ENCODE results near the gene C16orf87.
"Not testable (repeated sequence)": the region's sequence is repeated elsewhere in the genome, so short reads cannot be mapped to it uniquely, and the experiment has no call there.

Gene C16orf87

GRCh38 chr16:46797501-46797900 lies 33.5 kb downstream of the C16orf87 start:
- no peak for DNase-seq

- DNase-seq = no peak
These were observed 34.2 kb downstream of the C16orf87 start for GRCh38 chr16:46796764-46797269.

DNA sequence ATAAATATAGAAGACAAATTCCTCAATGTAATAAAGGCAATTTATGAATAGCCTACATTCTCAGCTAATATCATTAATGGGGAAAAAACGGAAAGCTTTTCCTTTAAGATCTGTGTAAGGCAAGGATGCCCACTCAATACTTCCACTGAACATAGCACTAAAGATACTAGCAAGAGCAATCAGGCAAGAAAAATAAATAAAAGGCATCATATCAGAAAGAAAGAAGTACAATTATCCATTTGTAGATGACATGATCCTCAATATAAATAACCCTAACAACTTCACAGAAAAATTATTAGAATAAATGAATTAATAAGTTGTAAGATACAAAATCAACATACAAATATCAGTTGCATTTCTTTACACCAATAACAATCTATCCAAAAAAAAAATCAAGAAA lies 37.1 kb downstream of the C16orf87 start:
- no peak for DNase-seq

DNA sequence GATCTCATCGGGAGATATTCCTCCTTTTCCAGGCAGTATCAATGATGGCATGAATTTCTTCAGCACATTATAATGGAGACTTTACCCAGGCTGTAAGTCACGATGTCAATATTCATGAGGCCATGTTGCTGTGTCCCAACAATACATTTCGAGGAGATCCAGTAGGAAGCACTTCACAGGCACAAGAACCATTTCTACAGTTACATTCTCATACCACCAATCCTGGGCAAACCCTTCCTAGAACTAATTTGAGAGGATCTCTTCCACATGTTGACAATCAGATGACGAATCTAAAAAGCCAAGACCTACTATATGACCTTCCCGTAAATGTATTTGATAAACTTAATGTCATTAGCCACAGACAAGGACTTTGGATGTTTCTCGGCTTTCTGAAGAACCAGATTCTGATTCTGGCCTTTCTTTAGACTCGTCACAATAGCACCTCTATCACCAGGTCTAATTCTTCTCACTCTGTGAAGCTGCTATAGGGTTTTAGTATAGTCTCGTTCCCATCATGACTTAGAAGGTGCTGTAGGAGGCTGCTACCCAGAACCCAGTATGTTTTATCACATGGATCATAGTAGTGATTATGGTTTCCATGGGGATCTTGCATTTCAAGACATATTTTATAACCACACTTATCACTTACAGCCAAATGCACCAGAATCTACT lies 40.2 kb downstream of the C16orf87 start:
- no peak for DNase-seq

DNA sequence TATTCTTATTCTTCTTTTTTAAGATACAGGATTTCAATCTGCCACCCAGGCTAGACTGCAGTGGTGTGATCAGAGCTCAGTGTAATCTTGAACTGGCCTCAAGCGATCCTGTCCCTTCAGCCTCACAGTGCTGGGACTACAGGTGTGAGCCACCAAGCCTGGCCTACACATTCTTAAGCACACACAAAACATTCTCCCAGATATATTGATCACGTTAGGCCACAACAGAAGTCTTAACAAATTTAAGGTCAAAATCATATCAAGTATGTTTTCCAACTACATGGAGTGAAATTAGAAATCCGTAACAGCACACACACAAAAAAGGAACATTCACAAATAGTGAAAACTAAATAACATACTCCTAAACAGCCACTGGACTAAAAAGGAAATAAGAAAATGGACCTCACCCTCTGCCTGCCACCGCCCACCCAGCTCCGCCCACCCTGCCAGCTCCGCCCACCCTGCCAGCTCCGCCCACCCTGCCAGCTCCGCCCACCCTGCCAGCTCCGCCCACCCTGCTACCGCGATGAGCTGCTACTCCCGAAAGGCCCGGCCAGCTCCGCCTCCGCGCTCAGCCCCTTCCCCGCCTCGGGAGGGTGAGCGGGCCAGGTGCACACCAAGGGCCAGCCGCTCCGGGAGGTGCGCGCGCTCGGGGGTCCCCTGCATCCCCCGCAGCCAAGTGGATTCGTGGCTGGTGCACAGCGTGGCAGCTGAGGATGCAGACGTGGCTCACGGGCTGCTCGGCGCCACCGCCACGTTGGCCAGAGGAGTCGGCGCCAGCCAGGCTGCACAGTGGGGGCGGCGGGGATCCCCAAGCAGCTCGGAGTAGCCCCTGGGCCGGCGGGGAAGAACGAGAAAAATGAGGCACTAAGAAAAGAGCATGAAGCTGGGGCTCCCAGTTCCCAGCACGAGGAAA lies 41.2 kb downstream of the C16orf87 start:
- peak; percentile 74 for DNase-seq

DNA sequence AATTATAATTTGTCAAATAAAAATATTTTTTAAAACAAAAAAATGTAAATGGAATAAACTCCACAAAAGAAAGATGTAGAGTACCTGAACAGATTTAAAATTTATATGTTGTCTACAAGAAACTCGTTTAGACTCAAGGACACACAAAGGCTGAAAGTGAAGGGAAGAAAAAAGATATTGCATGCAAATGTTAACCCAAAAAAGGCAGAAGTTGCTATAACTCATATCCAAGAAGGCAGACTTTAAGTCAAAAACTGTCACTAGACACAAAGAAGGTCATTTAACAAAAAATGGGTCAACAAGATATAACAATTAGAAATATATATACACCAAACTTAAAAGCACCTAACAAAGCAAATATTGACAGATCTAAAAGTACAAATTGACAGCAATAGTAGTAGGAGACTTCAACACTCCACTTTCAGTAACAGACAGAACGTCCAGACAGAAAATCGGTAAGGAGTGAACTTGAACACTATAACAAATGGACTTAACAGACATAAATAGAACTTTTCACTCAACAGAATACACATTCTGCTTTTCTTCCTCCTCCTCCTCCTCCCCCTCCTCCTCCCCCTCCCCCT lies 42.0 kb downstream of the C16orf87 start:
- no peak for DNase-seq

DNA sequence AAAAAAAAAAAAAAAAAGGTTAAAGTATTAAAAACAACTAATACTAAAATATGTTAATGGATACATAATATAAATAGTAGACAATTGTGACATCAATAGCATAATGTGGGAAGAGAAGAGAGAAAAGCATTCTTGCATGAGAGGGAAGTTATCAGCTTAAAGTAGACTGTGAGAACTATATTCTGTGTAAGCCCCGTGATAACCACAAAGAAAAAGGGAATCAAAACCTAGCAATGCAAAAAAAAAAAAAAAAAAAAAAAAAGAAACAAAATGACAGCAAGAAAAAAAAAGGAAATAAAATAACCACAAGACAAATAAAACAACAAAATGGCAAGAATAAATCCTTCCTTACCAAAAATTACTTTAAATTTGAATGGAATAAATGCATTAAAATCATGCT lies 43.1 kb downstream of the C16orf87 start:
- DNase-seq = no peak

GRCh38 chr16:46785076-46785845 lies 45.7 kb downstream of the C16orf87 start:
- DNase-seq = no peak

DNA sequence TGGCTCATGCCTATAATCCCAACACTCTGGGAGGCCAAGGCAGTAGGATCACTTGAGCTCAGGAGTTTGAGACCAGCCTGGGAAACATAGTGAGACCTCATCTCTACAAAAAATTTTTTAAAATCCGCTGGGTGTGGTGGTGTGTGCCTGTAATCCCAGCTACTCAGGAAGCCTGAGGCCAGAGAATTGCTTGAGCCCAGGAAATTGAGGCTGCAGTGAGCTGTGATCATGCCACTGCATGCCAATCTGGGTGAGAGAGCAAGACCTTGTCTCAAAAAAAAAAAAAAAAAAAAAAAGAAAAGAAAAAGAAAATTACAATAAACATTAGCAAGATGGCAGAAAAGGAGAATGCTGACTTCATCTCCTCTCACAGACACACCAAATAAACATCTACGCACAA lies 46.4 kb downstream of the C16orf87 start:
- not testable (repeated sequence) for DNase-seq

GRCh38 chr16:46783800-46784199 lies 47.2 kb downstream of the C16orf87 start:
- no peak for DNase-seq

DNA sequence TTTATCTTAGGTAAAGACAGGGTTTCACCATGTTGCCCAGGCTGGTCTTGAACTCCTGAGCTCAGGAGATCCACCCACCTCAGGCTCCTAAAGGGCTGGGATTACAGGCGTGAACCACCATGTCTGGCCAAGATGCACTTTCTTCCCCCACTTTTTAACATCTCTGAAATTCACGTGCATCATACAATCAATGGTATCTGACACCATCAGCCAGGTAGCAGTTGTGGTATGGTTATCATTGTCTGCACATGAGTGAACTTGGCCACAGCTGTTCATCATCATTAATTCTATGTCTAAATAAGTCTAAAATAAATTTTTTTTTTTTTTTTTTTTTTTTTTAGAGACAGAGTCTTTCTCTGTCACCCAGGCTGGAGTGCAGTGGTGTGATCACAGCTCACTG lies 48.7 kb downstream of the C16orf87 start:
- DNase-seq = no peak

DNA sequence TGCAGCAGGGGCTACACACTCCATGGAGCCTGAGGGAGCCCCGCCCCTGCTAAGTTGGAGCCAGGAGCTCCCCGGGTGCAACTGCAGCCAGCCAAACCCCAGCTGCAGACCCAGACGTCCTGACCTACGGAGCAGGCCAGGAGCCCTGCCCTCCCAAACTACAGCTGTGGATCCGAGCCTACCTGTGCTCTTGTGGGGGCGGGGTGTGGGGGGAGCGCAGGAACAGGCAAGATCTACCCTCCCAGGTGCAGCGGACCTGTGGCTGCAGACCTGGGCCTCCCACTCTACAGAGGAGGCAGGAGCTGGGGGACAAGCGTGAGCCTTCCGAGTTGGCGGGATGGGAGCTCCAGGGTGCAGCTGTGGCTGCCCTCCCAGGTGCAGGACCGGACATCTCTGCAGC lies 53.2 kb downstream of the C16orf87 start:
- DNase-seq = no peak

DNA sequence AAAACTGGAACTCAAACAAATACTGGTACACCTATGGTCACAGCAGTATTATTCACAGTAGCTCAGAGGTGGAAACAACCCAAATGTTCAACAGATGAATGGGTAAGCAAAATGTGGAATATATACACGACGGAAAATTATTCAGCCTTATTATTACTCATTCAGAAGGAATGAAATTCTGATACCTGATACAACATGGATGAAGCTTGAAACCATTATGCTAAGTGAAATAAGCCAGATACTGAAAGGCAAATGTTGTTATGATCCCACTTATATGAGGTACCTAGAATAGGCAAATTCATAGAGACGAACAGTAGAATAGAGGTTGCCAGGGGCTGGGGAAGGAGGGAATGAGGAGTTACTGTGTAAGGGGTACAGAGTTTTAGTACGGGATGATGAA lies 55.8 kb downstream of the C16orf87 start:
- no peak for DNase-seq

DNA sequence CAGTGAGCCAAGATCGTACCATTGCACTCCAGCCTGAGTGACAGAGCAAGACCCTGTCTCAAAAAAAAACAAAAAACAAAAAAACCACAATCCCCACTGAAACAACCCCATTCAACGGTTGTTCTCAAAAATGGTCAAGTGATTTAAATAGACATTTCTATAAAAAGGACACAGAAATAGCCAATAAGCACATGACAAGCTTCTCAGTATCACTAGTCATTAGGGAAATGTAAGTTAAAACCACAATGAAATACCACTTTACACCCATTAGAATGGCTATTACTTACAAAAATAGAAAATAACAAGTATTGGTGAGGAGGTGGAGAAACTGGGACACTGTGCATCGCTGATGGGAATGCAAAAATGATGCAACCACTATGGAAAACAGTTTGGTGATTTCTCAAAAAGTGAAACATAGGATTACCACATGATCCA lies 56.2 kb downstream of the C16orf87 start:
- no peak for DNase-seq

DNA sequence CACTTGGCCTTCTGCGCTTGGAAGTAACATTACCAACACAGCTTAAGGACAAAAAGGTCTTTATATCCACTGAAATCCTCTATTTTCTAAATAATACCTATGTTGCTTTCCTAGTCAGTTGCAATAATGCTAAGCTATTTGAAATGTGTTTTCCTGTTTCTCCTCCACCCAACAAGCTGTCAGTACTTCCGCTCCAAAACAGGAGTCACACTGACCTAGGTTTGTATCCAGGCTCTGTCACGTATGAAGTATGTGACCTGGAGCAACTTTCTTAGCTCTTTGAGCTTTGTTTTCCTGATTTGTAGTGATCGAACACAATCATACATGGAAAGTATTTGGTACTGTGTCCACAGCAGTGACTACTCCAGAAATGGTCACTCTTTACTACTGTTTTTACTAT lies 58.5 kb downstream of the C16orf87 start:
- DNase-seq = no peak

- DNase-seq = no peak
These were observed 62.2 kb downstream of the C16orf87 start for GRCh38 chr16:46768809-46769208.

DNA sequence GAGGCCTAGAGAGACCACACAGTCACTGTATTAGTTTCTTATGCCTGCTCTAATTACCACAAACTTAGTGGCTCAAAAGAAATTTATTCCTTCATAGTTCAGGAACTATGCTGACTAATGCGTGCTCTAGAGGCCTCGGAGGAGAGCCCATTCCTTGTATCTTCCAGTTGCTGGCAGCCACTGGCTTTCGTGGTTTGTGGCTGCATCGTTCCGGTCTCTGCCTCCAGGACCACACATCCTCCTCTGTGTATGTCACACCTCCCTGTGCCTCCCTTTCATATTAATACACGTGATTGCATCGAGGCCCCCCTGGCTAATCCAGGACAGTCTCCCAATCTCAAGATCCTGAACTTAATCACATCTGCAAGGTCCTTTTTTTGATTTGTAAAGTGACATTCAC lies 65.9 kb downstream of the C16orf87 start:
- no peak for DNase-seq

DNA sequence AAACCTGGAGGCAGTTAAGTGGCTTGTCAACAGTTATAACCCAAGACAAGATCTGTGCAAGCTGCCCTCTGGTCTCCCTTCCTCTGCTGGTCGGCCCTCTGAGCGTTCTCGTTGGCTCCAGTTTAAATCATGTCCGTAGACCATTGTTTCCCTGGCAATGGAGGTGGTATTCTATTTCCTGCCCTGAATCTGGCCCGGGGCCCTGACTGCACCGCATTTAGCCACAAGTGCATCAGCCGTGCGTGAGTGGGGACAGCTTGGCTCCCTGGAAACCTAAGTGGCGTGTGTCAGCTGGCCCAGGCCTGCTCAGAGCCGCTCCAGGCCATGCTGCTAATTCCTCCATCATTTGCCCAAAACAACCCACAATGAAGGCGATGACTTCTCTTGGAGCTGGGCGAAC lies 67.8 kb downstream of the C16orf87 start:
- DNase-seq = no peak

DNA sequence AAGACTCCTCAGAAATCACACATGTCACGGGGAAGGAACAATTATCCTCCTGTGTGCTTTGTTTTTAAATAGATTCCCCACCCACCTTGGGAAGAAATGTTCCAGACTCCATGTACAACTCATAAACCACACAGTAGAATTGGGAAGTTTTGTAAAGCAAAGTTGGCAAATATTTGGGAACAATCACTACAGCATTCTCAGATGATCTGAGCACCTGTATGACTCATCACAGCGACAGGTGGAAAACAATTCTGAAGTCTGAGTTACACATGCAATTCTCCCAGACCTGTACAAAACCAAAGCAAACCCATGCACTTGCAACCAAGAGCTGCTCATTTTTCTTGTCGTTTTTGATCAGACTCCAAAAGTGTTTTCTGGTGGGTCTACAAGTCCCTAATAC lies 68.4 kb downstream of the C16orf87 start:
- no peak for DNase-seq

DNA sequence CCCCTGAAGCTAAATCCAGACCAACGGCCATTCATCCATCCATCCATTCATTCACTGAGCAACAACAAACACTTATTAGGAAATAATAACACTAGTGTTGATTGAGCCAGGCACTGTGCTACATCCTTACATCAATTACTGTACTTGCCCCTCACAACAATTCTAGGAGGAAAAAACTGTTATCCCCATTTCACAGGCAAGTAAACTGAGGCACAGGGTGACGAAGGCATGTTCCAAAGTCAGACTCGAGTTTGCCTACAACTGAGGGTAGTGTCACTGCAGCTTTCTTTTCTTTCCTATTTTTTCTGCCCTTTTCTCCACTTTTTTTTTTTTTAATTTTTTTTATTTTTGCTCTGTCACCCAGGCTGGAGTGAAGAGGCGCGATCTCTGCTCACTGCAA lies 71.7 kb downstream of the C16orf87 start:
- no peak for DNase-seq

DNA sequence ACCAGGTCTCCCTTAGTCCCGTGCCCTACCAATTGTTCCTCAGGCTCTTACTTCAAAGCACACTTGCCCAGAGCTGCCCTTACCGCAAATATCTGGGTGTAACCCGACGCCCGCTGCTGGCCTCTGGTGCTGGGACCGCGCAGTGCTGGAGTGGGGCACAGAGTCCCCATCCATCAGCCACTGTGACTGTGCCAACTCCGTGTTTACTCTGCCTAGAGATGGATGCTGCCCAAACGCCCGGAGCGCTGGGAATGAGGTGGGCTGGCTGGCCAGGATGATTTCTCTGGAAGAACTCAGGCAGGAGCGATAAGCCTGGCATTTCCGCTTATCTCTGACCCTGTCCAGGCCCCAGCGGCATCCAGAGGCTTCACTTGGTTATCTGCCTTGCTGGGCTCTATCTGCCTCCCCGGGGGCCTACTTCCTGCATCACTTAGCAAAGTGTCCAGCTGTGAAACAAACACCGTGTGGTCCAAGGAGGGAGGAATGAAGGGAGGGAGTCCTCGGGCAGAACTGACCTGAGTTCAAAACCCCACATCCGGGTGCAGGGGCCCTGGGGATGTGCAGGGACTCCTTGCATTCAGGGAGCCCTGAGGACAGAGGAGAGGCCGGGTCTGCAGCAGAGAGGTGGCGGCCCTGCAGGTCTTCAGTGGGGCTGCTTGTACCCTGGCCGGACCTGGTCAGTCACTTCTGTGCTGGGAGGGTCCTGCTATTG lies 73.5 kb downstream of the C16orf87 start:
- peak; percentile 48 for DNase-seq

DNA sequence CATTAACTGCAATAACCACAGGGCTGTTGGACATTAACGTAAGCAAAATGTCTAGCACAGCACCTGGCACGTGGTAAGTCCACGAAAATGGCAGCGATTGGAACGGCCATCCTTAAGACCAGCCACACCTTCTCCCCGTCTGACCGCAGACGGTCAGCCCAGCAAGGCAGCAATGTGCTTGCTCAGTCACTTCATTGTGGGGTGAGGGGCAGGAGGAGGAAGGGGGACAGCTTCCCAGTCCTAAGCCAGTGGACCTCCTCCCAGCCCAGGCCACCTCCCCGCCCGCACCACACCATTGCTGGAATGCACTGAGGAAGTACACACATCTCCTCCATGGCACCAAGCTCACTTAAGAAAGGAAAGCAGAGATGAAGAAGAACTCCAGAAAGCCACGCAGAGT lies 74.2 kb downstream of the C16orf87 start:
- no peak for DNase-seq
